ENCODE results near the gene CHSY3.

Gene CHSY3

GRCh38 chr5:130135506-130135905 is 231.2 kb downstream of the CHSY3 start:
- in situ Hi-C loops (cut with HindIII; ENCODE audit: low sequenced_read_pairs), result no loop called here
- DNase-seq (ENCODE audit: low read depth, low spot score), result peak; percentile 81
- TF ChIP-seq CTCF (IDR thresholded peaks at IDR 0.05; ENCODE audit: low read depth, low read length), result no peak
- H3K4me3 ChIP-seq (ENCODE audit: low read depth, low read length), result no peak overlapping the region

- no peak for TF ChIP-seq CTCF (IDR thresholded peaks at IDR 0.05; ENCODE audit: low read depth, low read length)
- no peak overlapping the region for H3K4me3 ChIP-seq (ENCODE audit: low read depth, low read length)
- in situ Hi-C loops (cut with HindIII; ENCODE audit: low sequenced_read_pairs), result no loop called here
- no peak for DNase-seq (ENCODE audit: low read depth, low spot score)
These were observed 232.0 kb downstream of the CHSY3 start for GRCh38 chr5:130136300-130136699.

- H3K4me3 ChIP-seq (ENCODE audit: low read depth, low read length), result no peak overlapping the region
- no peak for DNase-seq (ENCODE audit: low read depth, low spot score)
- in situ Hi-C loops (cut with HindIII; ENCODE audit: low sequenced_read_pairs), result no loop called here
- no peak for TF ChIP-seq CTCF (IDR thresholded peaks at IDR 0.05; ENCODE audit: low read depth, low read length)
These were observed 233.4 kb downstream of the CHSY3 start for GRCh38 chr5:130137681-130138080.

GRCh38 chr5:130138406-130139045 is 234.3 kb downstream of the CHSY3 start:
- in situ Hi-C loops (cut with HindIII; ENCODE audit: low sequenced_read_pairs), result no loop called here
- TF ChIP-seq CTCF (IDR thresholded peaks at IDR 0.05; ENCODE audit: low read depth, low read length), result no peak
- H3K4me3 ChIP-seq (ENCODE audit: low read depth, low read length), result no peak overlapping the region
- peak; percentile 25 for DNase-seq (ENCODE audit: low read depth, low spot score)

- peak; percentile 81 for TF ChIP-seq CTCF (IDR thresholded peaks at IDR 0.05; ENCODE audit: low read depth, low read length)
- peak; percentile 47 for DNase-seq (ENCODE audit: low read depth, low spot score)
- in situ Hi-C loops (cut with HindIII; ENCODE audit: low sequenced_read_pairs), result no loop called here
- no peak overlapping the region for H3K4me3 ChIP-seq (ENCODE audit: low read depth, low read length)
These were observed 237.5 kb downstream of the CHSY3 start for GRCh38 chr5:130141659-130142320.

GRCh38 chr5:130151239-130151638 is 247.0 kb downstream of the CHSY3 start:
- in situ Hi-C loops (cut with HindIII; ENCODE audit: low sequenced_read_pairs), result no loop called here
- DNase-seq (ENCODE audit: low read depth, low spot score), result no peak
- no peak for TF ChIP-seq CTCF (IDR thresholded peaks at IDR 0.05; ENCODE audit: low read depth, low read length)
- no peak overlapping the region for H3K4me3 ChIP-seq (ENCODE audit: low read depth, low read length)
